HEK293T (cell line): Measurements from ENCODE around the gene IGF2BP2.

Experiments used
- ARNT ChIP-seq: fragments of 450-650 bp; IDR thresholded peaks from 2 replicates; pipeline ENCODE4 v1.6.1; 2017; ENCODE audit warnings: mild to moderate bottlenecking
- ELF4 ChIP-seq: fragments of 450-650 bp; IDR thresholded peaks from 2 replicates; pipeline ENCODE4 v1.6.1; 2017; ENCODE audit warnings: antibody characterized with exemption
- FOXA1 ChIP-seq: fragments of 450-650 bp; IDR thresholded peaks from 2 replicates; pipeline ENCODE4 v1.6.1; 2016; ENCODE audit warnings: mild to moderate bottlenecking
- FOXM1 ChIP-seq: fragments of 450-650 bp; IDR thresholded peaks from 2 replicates; pipeline ENCODE4 v1.6.1; 2017; ENCODE audit warnings: mild to moderate bottlenecking, borderline replicate concordance
- HDGF ChIP-seq: fragments of 450-650 bp; IDR thresholded peaks from 2 replicates; pipeline ENCODE4 v1.6.1; 2017; ENCODE audit warnings: antibody characterized with exemption, borderline replicate concordance
- LEF1 ChIP-seq: fragments of 450-650 bp; IDR thresholded peaks from 2 replicates; pipeline ENCODE4 v1.6.1; 2017; ENCODE audit warnings: mild to moderate bottlenecking, borderline replicate concordance
- SP1 ChIP-seq: fragments of 450-650 bp; IDR thresholded peaks from 2 replicates; pipeline ENCODE4 v1.6.1; 2017
- TF ChIP-seq, protein P1 (sequence below): fragments of 450-650 bp; IDR thresholded peaks from 2 replicates; pipeline ENCODE4 v1.6.1; 2016

DNA sequence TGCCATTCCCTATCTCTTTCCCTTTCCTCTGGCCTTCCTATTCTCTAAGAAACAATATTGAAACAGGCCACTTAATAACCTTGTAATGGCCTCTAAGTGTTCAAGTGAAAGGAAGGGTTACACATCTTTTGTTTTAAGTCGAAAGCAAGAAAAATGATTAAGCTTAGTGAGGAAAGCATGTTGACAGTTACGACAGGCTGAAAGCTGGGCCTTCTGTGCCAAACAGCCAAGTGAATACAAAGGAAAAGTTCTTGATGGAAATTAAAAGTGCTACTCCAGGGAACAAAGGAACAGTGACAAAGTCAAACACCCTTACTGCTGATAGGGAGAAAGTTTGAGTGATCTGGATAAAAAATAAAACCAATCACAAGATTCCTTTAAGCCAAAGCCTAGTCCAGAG, 184.5 kb downstream of the IGF2BP2 start:
- no peak for TF ChIP-seq HDGF
- no peak for TF ChIP-seq FOXA1
- TF ChIP-seq LEF1: no peak
- TF ChIP-seq SP1: no peak
- TF ChIP-seq ELF4: no peak
- TF ChIP-seq FOXM1: no peak
- TF ChIP-seq, protein P1, sequence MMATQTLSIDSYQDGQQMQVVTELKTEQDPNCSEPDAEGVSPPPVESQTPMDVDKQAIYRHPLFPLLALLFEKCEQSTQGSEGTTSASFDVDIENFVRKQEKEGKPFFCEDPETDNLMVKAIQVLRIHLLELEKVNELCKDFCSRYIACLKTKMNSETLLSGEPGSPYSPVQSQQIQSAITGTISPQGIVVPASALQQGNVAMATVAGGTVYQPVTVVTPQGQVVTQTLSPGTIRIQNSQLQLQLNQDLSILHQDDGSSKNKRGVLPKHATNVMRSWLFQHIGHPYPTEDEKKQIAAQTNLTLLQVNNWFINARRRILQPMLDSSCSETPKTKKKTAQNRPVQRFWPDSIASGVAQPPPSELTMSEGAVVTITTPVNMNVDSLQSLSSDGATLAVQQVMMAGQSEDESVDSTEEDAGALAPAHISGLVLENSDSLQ: no peak
- TF ChIP-seq ARNT: no peak
